Pancreas (tissue), 10 donors: Measurements from ENCODE around the gene INKA2. TPM values are rescaled to one million over a fixed set of nuclear protein-coding genes. Genes with fewer than 3 reads are reported as not detected.

Source experiments
- ATAC-seq, 4 donors: fragments of 200-7000 bp; cut with Tn5 transposase; one replicate each; pipeline versions ENCODE4 v1.8.0 to v1.9.1; 2020; ENCODE audit warnings: mild to moderate bottlenecking in 4 of 4, moderate library complexity in 4 of 4
- DNase-seq, 6 donors: peaks; one replicate each; pipeline ENCODE4 v3.0.0-alpha.2; 2020
- FAIRE-seq: peaks from 2 replicates; lab custom pipeline; 2012; peaks lifted over from hg19 to GRCh38; lab: Jason Lieb, UNC
- H3K27ac ChIP-seq, 4 donors: fragments of 200-600 bp; sonication (generic); 1 replicate in 3 of 4; 2 replicates in 1 of 4; pipeline versions ENCODE4 v1.5.0 to v1.8.0; 2020
- H3K27me3 ChIP-seq, 4 donors: fragments of 200-600 bp; one replicate each; pipeline ENCODE4 v1.8.0; 2021
- H3K36me3 ChIP-seq, 3 donors: fragments of 200-600 bp; sonication (generic) in 1 of 3; one replicate each; pipeline versions ENCODE4 v1.5.0 to v1.8.0; 2020 to 2021
- H3K4me1 ChIP-seq, 3 donors: fragments of 200-600 bp; one replicate each; pipeline ENCODE4 v1.8.0; 2021
- H3K4me3 ChIP-seq, 4 donors: fragments of 200-600 bp; sonication (generic) in 2 of 4; one replicate each; pipeline versions ENCODE4 v1.5.0 to v1.8.0; 2020 to 2021
- H3K9me3 ChIP-seq, 4 donors: fragments of 200-600 bp; one replicate each; pipeline ENCODE4 v1.8.0; 2021
- WGBS, 2 donors: extraction: QIAGEN DNeasy Blood & Tissue Kit; methylation state at CpG; one replicate each; pipeline ENCODE4 v1.1.7; 2013; 5-methylcytosine and 5-hydroxymethylcytosine counted together
- intact Hi-C, 3 donors: fragments of 100-400 bp; cut with DNase I; formaldehyde crosslinking; loops; one replicate each; pipeline versions ENCODE4 v1.11.1 to v1.14.2; 2022
- polyA plus RNA-seq, 2 donors: library from polyadenylated mRNA; stranded (reverse); fragments of 200-250 nt; gene quantifications; one replicate each; pipeline ENCODE4 v1.2.3, GENCODE V29; 2013
- total RNA-seq, 6 donors: library from RNA; stranded (reverse); fragmentation: NEBNext Ultra II Directional in 4 of 6; extraction: Animal tissue kit (Norgen Biotek cat#: 25700) in 4 of 6; gene quantifications; one replicate each; pipeline versions ENCODE4 v1.2.1 to v1.2.4, GENCODE V29; 2021 to 2023
- TF ChIP-seq, protein P1 (sequence below), 4 donors: fragments of 200-600 bp; sonication (generic) in 3 of 4; IDR thresholded peaks; one replicate each; pipeline versions ENCODE4 v1.5.0 to v1.8.0; 2021; ENCODE audit warnings: antibody characterized with exemption in 4 of 4
- donor health status: healthy with polysubstance abuse.
- donor health status: DM: no; HTN: no; CAD: no; lungs with moderate emphysema.
- donor health status: DM: no; HTN: no; CAD: no.
- donor health status: control.
- donor health status: control.
- donor health status: Bipolar disorder and iron deficiency.
- donor health status: DM: yes; HTN: yes; CAD: no.
- donor health status: DM: no; HTN: no; CAD: no.
- donor health status: DM: no; HTN: no; CAD: no.
- donor health status: DM: yes; HTN: yes; CAD: no.

Gene INKA2
- total and polyA plus RNA-seq, 8 donors: 0.28 to 2.1 (median 1.1) TPM

DNA sequence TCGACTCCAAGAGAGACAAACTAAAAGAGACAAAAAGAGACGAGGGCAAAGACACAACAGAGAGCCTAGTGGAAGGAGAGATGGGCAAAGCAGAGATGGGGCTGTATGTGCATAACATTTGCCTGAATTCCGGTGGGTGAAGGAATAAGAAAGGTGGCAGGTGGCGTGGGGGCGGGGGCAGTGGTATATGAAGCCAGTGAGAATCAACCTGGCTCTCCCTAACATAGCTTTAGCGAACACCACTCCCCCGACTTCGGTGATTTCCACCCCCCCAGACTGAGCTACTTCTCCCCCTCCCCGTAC is 1.1 kb downstream of the INKA2 start:
- Histone ChIP-seq H3K27me3 (no peaks in the 10 kb centered on the region), H3K4me3 (peak overlapping the region in 3 of 4 donors; percentile 42 to 80 (median 63)), H3K36me3 (no peaks in the 10 kb centered on the region), H3K4me1 (no peaks in the 10 kb centered on the region), H3K9me3 (no peaks in the 10 kb centered on the region), H3K27ac (peak overlapping the region in 1 of 4 donors; percentile 81)
- FAIRE-seq: no peak
- no peak for DNase-seq
- 24 to 28% methylated on average over 9 of the region's 9 CpGs for WGBS, 2 donors
- TF ChIP-seq, protein P1, sequence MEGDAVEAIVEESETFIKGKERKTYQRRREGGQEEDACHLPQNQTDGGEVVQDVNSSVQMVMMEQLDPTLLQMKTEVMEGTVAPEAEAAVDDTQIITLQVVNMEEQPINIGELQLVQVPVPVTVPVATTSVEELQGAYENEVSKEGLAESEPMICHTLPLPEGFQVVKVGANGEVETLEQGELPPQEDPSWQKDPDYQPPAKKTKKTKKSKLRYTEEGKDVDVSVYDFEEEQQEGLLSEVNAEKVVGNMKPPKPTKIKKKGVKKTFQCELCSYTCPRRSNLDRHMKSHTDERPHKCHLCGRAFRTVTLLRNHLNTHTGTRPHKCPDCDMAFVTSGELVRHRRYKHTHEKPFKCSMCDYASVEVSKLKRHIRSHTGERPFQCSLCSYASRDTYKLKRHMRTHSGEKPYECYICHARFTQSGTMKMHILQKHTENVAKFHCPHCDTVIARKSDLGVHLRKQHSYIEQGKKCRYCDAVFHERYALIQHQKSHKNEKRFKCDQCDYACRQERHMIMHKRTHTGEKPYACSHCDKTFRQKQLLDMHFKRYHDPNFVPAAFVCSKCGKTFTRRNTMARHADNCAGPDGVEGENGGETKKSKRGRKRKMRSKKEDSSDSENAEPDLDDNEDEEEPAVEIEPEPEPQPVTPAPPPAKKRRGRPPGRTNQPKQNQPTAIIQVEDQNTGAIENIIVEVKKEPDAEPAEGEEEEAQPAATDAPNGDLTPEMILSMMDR (IDR thresholded peaks at IDR 0.05): no peak
- no peak for ATAC-seq
- intact Hi-C loops: no loop called here

DNA sequence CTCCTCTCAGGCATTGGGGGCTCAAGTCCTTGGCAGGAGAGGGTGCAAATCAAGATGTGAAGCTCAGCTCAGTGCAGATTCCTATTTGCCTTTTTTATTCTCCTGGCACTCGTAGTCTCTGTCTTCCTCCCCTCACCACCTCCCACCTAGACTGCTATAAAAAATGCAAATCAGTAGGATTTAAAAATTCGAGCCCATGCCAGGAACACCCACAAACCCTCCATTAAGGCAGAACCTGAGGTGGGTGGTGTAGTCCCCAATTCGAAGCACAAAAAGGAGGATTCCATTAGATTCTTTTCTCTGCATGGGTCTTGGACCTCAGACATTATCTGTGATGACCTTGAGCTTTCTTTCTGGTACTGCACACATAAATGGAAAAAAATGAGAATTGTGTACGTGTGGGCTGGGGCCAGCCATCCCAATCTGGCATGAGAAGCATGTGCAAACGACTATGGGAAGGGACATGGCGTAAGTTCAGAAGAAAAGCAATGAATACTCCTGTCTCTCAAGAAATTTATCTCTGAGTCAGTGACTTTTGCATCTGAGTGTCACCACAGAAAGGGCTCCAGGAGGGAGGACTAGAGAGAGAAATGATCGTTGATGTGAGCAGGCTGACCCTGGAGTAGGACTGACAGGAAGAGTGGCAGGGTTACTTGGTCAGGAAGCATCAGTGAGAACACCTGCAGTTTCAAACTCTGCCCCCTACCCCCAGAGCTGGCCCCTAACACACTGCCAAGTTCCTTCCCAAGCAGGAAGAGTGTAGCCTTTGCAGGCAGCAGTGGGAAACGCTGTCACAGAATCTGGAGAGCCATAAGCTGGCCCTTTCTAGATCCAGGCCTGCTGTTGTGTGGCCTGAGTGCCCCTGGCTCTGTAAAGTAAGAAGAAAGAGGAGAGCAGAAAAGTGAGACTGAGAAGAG is 1.7 kb downstream of the INKA2 start:
- FAIRE-seq (no peak), ATAC-seq (no peak), DNase-seq (no peak)
- intact Hi-C loops: no loop called here
- Histone ChIP-seq H3K36me3 (no peaks in the 10 kb centered on the region), H3K9me3 (no peaks in the 10 kb centered on the region), H3K27me3 (no peaks in the 10 kb centered on the region), H3K4me3 (peak overlapping the region in 2 of 4 donors; percentile 63 to 80), H3K27ac (no peak overlapping the region), H3K4me1 (no peaks in the 10 kb centered on the region)
- 66 to 72% methylated on average over 8 of the region's 8 CpGs for WGBS, 2 donors
- TF ChIP-seq, protein P1 (IDR thresholded peaks at IDR 0.05): no peak

DNA sequence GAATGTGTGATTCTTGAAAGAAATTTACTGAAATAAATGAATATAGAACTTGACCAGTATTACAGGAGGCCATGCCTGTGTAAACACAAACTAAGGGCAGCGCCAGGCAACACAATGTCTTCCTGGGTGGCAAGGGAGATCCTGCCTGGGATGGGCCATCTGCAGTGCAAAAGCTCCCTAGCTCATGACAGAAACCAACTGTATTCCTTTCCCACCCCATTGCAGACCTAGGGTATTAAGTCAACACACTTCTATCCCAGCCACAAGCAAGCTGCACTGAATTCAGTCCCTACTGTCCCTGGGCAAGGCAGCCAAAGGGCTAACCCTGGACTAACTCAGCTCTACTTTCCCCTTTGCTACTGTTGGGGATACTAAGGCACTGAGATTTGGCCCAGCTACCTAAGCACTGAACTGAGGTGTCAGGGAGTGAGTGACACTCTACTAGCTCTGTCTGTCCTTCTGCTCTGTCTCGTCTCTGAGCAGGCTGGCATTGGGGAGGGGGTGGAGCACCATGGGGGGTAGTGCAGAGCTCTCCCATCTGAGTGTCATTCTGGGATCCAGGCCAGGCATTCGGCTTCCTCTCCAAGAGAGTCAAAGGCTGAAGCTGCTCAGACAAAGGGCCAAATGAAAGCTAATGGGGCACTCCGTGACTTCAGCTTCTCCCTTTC is 2.5 kb downstream of the INKA2 start:
- H3K27ac ChIP-seq: no peak overlapping the region
- no peaks in the 10 kb centered on the region for H3K27me3 ChIP-seq
- H3K36me3 ChIP-seq: no peaks in the 10 kb centered on the region
- no peaks in the 10 kb centered on the region for H3K4me1 ChIP-seq
- TF ChIP-seq, protein P1 (IDR thresholded peaks at IDR 0.05): no peak
- H3K9me3 ChIP-seq: no peaks in the 10 kb centered on the region
- H3K4me3 ChIP-seq: no peak overlapping the region
- DNase-seq: no peak
- 73 to 76% methylated on average over 4 of the region's 4 CpGs for WGBS, 2 donors
- intact Hi-C loops: no loop called here
- ATAC-seq: no peak
- no peak for FAIRE-seq

DNA sequence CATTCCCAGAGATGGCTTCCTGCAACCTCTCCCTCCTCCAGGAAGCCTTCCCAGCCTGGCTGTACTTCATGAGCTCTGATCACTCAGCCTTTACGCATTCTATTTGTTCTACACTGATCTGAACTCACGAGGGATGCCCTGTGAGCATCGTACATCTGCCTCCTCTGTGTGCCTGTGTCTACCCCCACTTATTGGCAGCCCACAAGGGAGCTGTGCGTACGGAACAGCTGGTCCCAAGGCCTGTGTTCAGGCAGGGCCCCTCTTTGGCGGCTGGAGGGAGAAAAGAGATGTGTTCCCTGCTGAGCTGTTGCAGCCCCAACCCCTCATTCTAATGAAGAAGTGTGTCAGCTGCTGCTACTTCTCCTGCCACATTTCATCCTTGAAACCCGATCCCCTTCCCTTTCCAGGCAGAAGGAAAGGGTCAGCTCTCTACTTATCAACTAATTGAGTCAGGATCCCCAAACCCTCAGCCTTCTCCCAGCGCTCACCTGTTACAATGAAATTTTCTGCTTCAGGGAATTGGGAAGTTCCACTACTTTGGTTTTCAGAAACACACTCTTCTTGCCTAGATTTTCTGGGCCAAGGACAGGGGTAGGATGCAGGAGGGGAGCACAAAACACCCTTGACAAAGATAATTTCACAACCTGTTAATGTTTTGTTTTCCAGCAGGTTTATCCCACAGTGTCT is 3.2 kb downstream of the INKA2 start:
- TF ChIP-seq, protein P1 (IDR thresholded peaks at IDR 0.05): no peak
- DNase-seq (peak in 1 of 6 donors; percentile 3), FAIRE-seq (no peak), ATAC-seq (no peak)
- intact Hi-C loops: no loop called here
- H3K36me3 ChIP-seq: no peaks in the 10 kb centered on the region
- H3K4me1 ChIP-seq: no peaks in the 10 kb centered on the region
- H3K27ac ChIP-seq: no peak overlapping the region
- no peaks in the 10 kb centered on the region for H3K9me3 ChIP-seq
- H3K4me3 ChIP-seq: no peak overlapping the region
- WGBS, 2 donors: 83 to 91% methylated on average over 8 of the region's 8 CpGs
- H3K27me3 ChIP-seq: no peaks in the 10 kb centered on the region
